PFSK-1 (cell line): ENCODE data around the gene TTLL5.

Source experiments
- FOXP2 ChIP-seq: optimal IDR thresholded peaks from 2 replicates; pipeline ENCODE3; 2011; ENCODE audit warnings: borderline replicate concordance, control low read depth, inconsistent platforms; ENCODE audit not compliant: insufficient read depth; ENCODE audit errors: extremely low read length, extremely low read depth
- POLR2AphosphoS5 ChIP-seq: IDR thresholded peaks from 2 replicates; pipeline ENCODE4 v1.6.1; 2012; ENCODE audit warnings: low read depth, mild to moderate bottlenecking, control low read depth, low read length, moderate library complexity
- SIN3A ChIP-seq: IDR thresholded peaks from 2 replicates; pipeline ENCODE4 v1.6.1; 2012; ENCODE audit warnings: mild to moderate bottlenecking, low read length, moderate library complexity, borderline replicate concordance; ENCODE audit not compliant: insufficient read depth
- TAF1 ChIP-seq: IDR thresholded peaks from 2 replicates; pipeline ENCODE4 v1.6.1; 2012; ENCODE audit warnings: low read length, control low read depth, borderline replicate concordance; ENCODE audit not compliant: insufficient read depth
- TF ChIP-seq, protein P1 (sequence below), 2 experiments: IDR thresholded peaks; 2 replicates each; pipeline versions ENCODE4 v1.6.1 to v1.8.0; 2011 to 2012; ENCODE audit warnings: low read depth in 2 of 2, low read length in 2 of 2, control low read depth in 1 of 2, inconsistent platforms in 1 of 2, mild to moderate bottlenecking in 1 of 2, moderate library complexity in 1 of 2; ENCODE audit not compliant: insufficient read depth in 1 of 2

The TTLL5 gene

DNA sequence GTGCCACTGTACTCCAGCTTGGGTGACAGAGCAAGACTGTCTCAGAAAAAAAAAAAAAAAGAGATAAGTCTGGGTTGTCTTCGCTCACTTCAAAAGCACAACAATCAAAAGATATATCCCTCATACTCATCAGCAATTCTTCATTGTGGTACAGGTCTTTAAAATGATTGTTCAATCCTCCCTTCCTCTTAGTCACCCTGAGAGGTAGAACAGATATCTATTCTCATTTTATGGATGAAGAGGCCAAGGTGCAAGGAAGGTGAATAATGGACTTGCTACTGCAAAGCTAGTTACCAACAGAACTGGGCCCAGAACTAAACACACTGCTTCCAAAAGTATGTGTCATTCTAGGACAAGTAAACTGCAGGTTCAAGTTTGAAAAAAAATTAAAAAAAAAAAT, 7.5 kb upstream of the TTLL5 start:
- TF ChIP-seq, protein P1, sequence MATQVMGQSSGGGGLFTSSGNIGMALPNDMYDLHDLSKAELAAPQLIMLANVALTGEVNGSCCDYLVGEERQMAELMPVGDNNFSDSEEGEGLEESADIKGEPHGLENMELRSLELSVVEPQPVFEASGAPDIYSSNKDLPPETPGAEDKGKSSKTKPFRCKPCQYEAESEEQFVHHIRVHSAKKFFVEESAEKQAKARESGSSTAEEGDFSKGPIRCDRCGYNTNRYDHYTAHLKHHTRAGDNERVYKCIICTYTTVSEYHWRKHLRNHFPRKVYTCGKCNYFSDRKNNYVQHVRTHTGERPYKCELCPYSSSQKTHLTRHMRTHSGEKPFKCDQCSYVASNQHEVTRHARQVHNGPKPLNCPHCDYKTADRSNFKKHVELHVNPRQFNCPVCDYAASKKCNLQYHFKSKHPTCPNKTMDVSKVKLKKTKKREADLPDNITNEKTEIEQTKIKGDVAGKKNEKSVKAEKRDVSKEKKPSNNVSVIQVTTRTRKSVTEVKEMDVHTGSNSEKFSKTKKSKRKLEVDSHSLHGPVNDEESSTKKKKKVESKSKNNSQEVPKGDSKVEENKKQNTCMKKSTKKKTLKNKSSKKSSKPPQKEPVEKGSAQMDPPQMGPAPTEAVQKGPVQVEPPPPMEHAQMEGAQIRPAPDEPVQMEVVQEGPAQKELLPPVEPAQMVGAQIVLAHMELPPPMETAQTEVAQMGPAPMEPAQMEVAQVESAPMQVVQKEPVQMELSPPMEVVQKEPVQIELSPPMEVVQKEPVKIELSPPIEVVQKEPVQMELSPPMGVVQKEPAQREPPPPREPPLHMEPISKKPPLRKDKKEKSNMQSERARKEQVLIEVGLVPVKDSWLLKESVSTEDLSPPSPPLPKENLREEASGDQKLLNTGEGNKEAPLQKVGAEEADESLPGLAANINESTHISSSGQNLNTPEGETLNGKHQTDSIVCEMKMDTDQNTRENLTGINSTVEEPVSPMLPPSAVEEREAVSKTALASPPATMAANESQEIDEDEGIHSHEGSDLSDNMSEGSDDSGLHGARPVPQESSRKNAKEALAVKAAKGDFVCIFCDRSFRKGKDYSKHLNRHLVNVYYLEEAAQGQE (IDR thresholded peaks at IDR 0.05; ENCODE audit: insufficient read depth in 1 of 2, low read depth in 2 of 2, low read length in 2 of 2) = no peak
- TF ChIP-seq SIN3A (no peak), POLR2AphosphoS5 (no peak), TAF1 (no peak), FOXP2 (no peak)

DNA sequence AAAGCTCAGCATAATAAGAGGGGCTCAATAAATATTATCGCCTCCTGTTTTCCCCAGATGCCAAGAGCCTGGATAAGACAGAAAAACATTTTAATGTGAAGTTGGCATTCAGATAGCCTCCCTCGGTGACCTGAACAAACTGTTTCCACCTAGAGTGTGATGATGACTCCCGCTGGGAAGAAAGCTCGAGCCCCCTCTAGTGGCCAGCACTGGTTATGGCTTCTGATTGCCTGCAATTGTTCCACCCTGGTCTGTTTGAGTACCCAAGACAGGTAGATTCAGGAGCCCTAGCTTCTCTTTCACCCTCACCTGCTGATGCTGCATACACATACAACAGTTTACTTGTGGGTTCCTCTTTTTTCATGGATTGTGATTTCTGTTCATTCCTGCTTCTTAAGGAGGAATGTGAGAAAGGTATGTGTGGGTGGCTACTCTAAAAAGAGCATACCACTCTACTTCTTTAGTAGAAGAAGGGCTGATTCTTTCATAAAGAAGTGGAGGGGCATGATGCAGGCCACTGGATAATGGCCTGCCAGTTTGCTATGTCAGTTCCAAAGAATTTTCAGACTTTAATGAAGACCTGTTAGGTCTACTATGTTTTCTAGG, 6.8 kb upstream of the TTLL5 start:
- no peak for TF ChIP-seq FOXP2
- TF ChIP-seq SIN3A = no peak
- no peak for TF ChIP-seq POLR2AphosphoS5
- TF ChIP-seq TAF1 = no peak
- TF ChIP-seq, protein P1 (IDR thresholded peaks at IDR 0.05; ENCODE audit: insufficient read depth in 1 of 2, low read depth in 2 of 2, low read length in 2 of 2) = no peak

DNA sequence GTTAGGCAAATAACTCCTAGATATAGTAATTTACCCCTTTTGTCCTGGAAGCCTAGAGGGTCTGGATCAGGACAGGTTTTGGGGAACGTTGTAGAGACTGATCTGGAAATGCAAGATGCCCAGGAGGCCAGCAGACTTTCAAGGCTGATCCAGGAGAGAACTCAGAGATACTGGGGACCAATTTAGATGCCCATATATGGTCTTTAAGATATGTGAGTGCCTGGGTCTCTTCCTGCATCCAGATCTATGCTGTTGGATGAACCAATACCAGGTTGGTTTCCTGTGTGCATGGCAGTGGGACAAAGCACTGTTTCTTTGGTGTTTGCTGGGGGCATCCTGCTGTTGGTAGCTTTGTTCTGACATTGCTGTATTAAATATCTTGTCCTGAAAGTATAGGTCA, 5.8 kb upstream of the TTLL5 start:
- TF ChIP-seq POLR2AphosphoS5 (no peak), SIN3A (no peak), FOXP2 (no peak), TAF1 (no peak)
- TF ChIP-seq, protein P1 (IDR thresholded peaks at IDR 0.05; ENCODE audit: insufficient read depth in 1 of 2, low read depth in 2 of 2, low read length in 2 of 2) = no peak

DNA sequence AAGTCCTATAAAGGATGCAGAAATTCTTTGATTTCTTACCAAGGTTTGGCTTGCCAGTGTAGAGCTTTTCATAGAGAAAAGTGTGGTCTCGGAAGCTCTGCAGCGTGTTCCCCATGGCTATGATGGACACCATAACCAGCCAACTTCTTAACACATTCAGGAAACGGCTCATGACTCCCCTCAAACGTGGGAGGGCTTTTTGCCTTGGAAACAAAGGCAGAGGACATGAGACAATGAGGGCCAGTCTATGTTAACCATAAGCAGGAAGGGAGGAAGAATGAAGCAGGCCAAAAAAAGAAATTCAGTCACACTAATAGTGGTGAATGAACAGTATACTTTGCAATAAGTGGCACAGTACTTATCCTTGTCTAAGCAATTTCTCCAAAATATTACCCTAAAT, 3.7 kb upstream of the TTLL5 start:
- TF ChIP-seq, protein P1 (IDR thresholded peaks at IDR 0.05; ENCODE audit: insufficient read depth in 1 of 2, low read depth in 2 of 2, low read length in 2 of 2) = no peak
- TF ChIP-seq SIN3A (no peak), FOXP2 (no peak), POLR2AphosphoS5 (no peak)

DNA sequence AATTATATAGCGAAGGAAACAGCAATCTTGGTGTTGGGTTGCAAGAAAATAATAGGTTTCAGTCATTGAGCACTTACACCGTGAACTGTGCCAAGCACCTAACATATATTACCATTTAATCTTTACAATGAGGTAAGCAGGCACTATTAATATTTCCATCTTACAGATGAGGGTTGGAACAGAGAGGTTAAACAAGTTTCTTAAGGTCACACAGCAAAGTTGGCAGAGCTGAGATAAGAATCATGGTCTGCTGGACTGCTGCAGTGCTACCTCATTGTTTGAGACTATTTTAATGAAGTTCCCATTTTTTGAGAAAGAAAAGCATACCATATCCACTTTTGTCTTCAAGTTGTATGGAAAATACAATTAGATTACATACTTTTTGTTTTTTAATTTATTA, 2.1 kb upstream of the TTLL5 start:
- TF ChIP-seq TAF1 = no peak
- TF ChIP-seq, protein P1 (IDR thresholded peaks at IDR 0.05; ENCODE audit: insufficient read depth in 1 of 2, low read depth in 2 of 2, low read length in 2 of 2) = no peak
- TF ChIP-seq POLR2AphosphoS5 = no peak
- TF ChIP-seq FOXP2 = no peak
- TF ChIP-seq SIN3A = no peak
